Measurements from ENCODE around the gene SLC34A1. TPM values are rescaled to one million over a fixed set of nuclear protein-coding genes. Genes with fewer than 3 reads are reported as not detected.

Gene SLC34A1
- total and polyA plus RNA-seq, 2 of the 13 experiments (the other 11 are each of a cell fraction or from before 2014, with no cell fraction given), result 0.03 to 0.20 TPM

DNA sequence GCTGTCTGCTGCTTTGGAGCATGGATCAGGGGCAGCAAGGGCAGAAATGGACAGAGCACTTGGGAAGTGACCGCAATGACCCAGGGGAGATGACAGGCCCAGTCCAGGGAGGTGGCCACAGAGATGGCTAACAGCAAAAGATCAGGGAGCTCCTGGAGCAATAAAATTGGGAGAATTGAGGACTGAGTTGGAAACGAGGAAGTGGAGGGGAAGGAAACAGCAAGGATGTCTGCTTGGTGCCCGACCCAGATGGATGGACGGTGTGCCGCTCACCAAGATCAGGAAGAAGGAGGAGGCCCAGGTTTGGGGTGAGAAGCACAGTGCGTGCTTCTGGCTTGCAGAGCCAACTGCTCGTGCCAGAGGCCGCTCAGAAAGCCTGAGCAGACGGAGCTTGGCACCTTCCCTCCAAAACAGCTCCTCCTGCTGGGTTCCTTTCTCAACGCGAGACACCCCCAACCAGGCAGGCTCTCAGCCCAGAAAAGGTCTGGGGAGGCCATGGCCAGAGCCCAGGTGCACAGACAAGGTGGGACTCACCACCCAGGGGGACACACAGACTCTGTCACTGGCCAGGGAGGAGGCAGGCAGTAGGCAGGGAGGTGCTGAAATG lies 1.7 kb upstream of the SLC34A1 start (continued):
- TF ChIP-seq ZNF781 (CRISPR knock-in tag; IDR thresholded peaks at IDR 0.05; ENCODE audit: borderline replicate concordance, not compliant biosample characterization) (no peak), XRCC5 (optimal IDR thresholded peaks at IDR 0.05; ENCODE audit: low read length) (no peak), DPF2 (CRISPR knock-in tag; IDR thresholded peaks at IDR 0.05; ENCODE audit: borderline replicate concordance, low read depth) (no peak), POLR2AphosphoS5 (IDR thresholded peaks at IDR 0.05; ENCODE audit: low read depth, low read length) (no peak), ZFYVE20 (CRISPR knock-in tag; IDR thresholded peaks at IDR 0.05; ENCODE audit: borderline replicate concordance, low read depth) (no peak), RORA (CRISPR knock-in tag; IDR thresholded peaks at IDR 0.05) (no peak), ZNF234 (CRISPR knock-in tag; conservative IDR thresholded peaks at IDR 0.05) (no peak), ZNF501 (CRISPR knock-in tag; IDR thresholded peaks at IDR 0.05) (no peak), ZNF747 (CRISPR knock-in tag; IDR thresholded peaks at IDR 0.05; ENCODE audit: borderline replicate concordance) (no peak), NFYC (CRISPR knock-in tag; IDR thresholded peaks at IDR 0.05) (no peak), ZNF496 (CRISPR knock-in tag; IDR thresholded peaks at IDR 0.05; ENCODE audit: insufficient replicate concordance) (no peak), ZNF232 (CRISPR knock-in tag; IDR thresholded peaks at IDR 0.05; ENCODE audit: borderline replicate concordance) (no peak), HHEX (CRISPR knock-in tag; IDR thresholded peaks at IDR 0.05) (no peak), GZF1 (CRISPR knock-in tag; IDR thresholded peaks at IDR 0.05) (no peak)
- TF ChIP-seq, protein P1, sequence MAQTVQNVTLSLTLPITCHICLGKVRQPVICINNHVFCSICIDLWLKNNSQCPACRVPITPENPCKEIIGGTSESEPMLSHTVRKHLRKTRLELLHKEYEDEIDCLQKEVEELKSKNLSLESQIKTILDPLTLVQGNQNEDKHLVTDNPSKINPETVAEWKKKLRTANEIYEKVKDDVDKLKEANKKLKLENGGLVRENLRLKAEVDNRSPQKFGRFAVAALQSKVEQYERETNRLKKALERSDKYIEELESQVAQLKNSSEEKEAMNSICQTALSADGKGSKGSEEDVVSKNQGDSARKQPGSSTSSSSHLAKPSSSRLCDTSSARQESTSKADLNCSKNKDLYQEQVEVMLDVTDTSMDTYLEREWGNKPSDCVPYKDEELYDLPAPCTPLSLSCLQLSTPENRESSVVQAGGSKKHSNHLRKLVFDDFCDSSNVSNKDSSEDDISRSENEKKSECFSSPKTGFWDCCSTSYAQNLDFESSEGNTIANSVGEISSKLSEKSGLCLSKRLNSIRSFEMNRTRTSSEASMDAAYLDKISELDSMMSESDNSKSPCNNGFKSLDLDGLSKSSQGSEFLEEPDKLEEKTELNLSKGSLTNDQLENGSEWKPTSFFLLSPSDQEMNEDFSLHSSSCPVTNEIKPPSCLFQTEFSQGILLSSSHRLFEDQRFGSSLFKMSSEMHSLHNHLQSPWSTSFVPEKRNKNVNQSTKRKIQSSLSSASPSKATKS (CRISPR knock-in tag; IDR thresholded peaks at IDR 0.05), result no peak
- TF ChIP-seq, protein P2, sequence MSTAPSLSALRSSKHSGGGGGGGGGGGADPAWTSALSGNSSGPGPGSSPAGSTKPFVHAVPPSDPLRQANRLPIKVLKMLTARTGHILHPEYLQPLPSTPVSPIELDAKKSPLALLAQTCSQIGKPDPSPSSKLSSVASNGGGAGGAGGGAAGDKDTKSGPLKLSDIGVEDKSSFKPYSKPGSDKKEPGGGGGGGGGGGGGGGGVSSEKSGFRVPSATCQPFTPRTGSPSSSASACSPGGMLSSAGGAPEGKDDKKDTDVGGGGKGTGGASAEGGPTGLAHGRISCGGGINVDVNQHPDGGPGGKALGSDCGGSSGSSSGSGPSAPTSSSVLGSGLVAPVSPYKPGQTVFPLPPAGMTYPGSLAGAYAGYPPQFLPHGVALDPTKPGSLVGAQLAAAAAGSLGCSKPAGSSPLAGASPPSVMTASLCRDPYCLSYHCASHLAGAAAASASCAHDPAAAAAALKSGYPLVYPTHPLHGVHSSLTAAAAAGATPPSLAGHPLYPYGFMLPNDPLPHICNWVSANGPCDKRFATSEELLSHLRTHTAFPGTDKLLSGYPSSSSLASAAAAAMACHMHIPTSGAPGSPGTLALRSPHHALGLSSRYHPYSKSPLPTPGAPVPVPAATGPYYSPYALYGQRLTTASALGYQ (CRISPR knock-in tag; IDR thresholded peaks at IDR 0.05), result no peak
- TF ChIP-seq, protein P3, sequence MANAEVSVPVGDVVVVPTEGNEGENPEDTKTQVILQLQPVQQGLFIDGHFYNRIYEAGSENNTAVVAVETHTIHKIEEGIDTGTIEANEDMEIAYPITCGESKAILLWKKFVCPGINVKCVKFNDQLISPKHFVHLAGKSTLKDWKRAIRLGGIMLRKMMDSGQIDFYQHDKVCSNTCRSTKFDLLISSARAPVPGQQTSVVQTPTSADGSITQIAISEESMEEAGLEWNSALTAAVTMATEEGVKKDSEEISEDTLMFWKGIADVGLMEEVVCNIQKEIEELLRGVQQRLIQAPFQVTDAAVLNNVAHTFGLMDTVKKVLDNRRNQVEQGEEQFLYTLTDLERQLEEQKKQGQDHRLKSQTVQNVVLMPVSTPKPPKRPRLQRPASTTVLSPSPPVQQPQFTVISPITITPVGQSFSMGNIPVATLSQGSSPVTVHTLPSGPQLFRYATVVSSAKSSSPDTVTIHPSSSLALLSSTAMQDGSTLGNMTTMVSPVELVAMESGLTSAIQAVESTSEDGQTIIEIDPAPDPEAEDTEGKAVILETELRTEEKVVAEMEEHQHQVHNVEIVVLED (CRISPR knock-in tag; IDR thresholded peaks at IDR 0.05; ENCODE audit: borderline replicate concordance), result no peak
